Stimulated activated CD4-positive, alpha-beta T cell treated with anti-CD3 and anti-CD28 coated beads, Interleukin-15, amount 100 ng/mL, for 48 hours (primary cell): ENCODE measurements around the gene FAM124A.

ENCODE experiments used
- DNase-seq, 2 donors: peaks; one replicate each; pipeline ENCODE4 v3.0.0-alpha.2; 2020; ENCODE audit warnings: low read depth in 2 of 2

Gene FAM124A

DNA sequence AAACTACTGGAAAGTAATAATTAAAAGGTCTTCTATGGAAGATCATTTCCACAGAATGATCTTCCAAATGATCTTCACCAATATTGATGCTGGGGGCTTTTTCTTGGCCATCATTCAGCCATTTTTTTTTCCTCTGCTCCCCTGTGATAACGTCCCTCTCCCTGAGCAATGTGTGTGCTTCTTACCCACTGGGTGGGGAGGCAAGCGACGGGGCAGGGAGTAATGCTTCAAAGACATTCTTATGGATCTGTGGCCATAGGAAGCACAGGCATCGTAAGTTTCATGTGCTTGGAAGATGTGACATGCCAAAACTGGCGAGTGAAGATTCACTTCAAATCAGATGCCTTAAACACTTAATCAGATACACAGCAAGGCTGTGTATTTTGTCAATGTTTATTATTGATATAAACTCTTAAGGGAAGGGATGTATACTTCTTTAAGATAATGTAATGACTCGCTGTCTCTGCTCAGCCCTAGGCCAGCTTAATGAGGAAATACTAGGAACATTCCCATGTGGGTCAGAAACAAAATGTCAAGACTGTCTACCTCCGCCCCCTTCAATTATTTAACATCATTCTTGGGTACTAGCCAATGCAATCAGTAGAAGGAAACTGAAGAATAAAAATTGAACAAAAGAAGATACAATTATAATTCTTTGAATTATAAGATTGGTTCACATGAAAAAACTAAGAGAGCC, 83.2 kb downstream of the FAM124A start:
- DNase-seq = no peak

DNA sequence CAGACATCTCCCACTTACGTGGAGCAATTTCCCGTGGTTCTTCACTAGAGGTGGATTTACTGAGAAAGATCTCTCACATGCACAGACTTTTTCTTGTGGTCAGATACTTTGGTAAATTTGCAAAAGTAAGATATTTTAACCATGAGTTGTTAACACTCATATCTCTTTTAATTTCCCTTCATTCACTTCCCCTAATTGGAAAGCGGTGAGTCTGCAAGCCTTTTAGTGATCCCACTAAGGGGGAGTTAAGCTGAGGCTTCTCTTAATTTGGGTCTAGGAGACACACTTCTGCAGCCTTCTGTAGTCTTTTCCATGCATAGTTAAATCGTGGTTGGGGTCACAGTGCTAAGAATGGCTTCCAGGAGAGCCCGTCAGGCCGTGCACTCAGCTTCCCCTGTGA, 86.6 kb downstream of the FAM124A start:
- no peak for DNase-seq

DNA sequence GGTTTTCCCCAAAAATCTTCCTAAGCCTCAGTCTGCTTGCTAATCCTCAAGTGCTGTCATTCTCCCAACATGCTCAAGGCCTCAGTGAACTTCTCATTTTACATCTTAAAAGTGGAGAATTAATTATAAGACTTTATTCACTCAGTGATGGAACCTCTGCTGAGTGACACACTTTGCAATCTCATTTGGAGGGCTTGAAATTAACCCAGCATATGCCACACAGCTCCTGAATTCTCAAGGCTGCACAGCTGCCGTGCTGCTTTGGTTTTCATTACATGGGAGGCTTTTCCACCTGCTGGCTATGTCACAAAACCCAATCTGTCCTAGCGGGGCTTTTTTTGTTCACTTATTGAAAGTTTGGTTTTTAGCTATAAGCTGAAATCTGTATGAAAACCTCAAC, 89.0 kb downstream of the FAM124A start:
- no peak for DNase-seq

GRCh38 chr13:51311957-51312520, 89.8 kb downstream of the FAM124A start:
- DNase-seq = no peak

GRCh38 chr13:51313619-51314018, 91.4 kb downstream of the FAM124A start:
- DNase-seq = no peak

DNA sequence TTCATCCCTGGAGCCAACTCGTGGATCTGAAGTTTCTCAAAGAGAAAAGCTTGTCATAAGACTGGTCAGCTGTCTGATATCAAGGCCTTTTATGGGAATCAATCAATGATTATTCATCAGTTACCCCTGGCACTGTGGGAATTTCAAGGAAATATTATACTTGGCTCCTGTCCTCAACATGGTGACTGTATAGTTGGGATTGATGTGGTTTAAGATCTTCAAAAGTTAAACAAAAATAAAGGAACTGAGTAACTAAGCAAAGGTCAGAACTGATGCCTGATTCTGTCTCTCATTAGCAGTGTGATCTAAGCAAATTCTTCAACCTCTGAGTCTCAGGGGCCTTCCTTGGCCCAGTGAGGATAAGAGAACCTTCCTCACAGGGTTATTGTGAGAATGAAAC, 95.1 kb downstream of the FAM124A start:
- no peak for DNase-seq

GRCh38 chr13:51318015-51318414, 95.8 kb downstream of the FAM124A start:
- no peak for DNase-seq

DNA sequence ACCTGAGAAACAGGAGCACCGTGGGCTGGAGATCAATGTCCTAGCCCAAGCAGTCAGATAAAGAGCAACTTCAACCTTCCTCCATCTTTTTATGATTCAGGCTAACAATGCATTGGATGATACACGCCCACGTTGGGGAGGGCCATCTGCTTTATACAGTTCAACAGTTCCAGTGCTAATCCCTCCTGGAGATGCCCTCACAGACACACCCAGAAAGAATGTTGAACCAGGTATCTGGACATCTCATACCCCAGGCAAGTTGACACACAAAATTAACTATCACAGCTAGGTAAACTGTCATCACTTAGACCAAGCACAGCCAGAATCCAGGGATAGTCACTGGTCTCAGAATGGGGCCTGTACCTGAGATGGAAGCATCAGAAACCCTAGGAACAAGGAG, 96.7 kb downstream of the FAM124A start:
- no peak for DNase-seq

- DNase-seq = no peak
Observed at GRCh38 chr13:51321836-51322235, 99.6 kb downstream of the FAM124A start.

- DNase-seq = no peak
Observed at GRCh38 chr13:51322826-51323225, 100.6 kb downstream of the FAM124A start.

GRCh38 chr13:51323824-51324511, 101.8 kb downstream of the FAM124A start:
- DNase-seq = no peak

GRCh38 chr13:51324714-51325420, 102.7 kb downstream of the FAM124A start:
- DNase-seq = no peak

GRCh38 chr13:51325837-51326236, 103.6 kb downstream of the FAM124A start:
- no peak for DNase-seq

- no peak for DNase-seq
Observed at GRCh38 chr13:51326777-51327176, 104.6 kb downstream of the FAM124A start.

GRCh38 chr13:51327961-51328360, 105.8 kb downstream of the FAM124A start:
- no peak for DNase-seq

DNA sequence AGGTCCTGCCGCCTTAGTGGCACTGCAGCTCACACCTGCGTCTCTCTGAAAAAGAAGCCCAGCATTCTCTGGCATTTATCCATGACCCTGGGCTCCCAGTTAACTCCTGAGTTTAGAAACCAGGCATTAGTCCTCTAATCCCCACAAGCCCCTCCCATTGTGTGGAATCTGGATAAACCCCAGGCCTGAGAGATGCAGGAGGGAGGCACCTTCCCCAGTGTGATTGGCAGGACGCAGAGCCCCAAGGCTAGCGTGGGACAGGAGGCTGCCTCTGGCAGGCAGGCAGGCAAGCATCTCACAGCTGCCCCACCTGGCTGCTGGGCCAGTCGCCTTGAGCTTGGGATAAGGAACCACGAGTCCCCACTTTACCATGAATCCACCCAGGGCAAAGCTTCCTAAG, 106.3 kb downstream of the FAM124A start:
- DNase-seq = no peak

DNA sequence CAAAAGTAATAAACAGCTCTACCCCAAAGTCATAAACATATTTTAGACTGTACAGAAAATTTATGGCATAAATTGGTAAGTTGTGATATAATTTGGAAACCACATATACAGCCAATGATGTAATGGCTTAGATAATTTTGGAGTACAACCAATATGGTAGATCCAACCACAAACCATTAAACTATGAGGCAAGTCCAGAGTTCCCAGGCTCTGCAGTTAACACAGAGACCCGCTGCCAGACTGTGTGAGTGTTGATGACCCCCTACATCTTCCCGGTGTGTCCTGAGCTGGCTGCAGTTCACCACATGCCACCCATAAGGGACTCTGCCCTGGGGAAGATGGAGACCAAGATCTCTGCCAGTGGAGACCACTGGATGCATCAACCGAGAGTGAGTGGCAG, 107.4 kb downstream of the FAM124A start:
- DNase-seq = no peak

- DNase-seq = no peak
Observed at GRCh38 chr13:51330791-51331190, 108.6 kb downstream of the FAM124A start.

DNA sequence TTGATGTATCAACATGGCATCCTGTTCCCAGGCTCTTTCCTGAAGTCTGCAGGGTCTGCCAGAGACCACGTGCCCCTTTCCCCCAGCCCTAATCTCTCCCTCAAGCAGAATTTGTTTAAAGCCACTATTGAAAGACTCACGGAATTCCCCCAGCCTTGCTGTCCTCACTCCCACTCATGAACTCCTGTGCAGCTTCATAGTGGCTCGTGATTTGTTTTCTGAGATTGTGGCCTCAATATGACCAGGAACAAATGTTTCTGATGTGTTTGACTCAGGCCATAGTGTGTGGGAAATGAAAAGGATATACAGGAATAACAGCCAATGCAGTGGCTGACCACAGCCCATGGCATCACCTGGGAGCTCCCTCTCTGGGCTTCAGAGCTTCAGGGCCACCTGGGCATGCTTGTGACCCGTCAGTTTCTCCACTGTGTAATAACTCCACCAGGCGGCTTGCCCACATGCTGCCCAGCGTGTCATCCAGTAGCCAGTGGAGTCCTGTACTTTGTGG, 109.2 kb downstream of the FAM124A start:
- no peak for DNase-seq

GRCh38 chr13:51332566-51333361, 110.6 kb downstream of the FAM124A start:
- DNase-seq = no peak

- DNase-seq = no peak
Observed at GRCh38 chr13:51333421-51333820, 111.2 kb downstream of the FAM124A start.

GRCh38 chr13:51333826-51334225, 111.6 kb downstream of the FAM124A start:
- DNase-seq = no peak
